PFSK-1 (cell line): Measurements from ENCODE around the gene CA12.

Experiments
- FOXP2 ChIP-seq: optimal IDR thresholded peaks from 2 replicates; pipeline ENCODE3; 2011; ENCODE audit warnings: borderline replicate concordance, control low read depth, inconsistent platforms; ENCODE audit not compliant: insufficient read depth; ENCODE audit errors: extremely low read length, extremely low read depth
- POLR2AphosphoS5 ChIP-seq: IDR thresholded peaks from 2 replicates; pipeline ENCODE4 v1.6.1; 2012; ENCODE audit warnings: low read depth, mild to moderate bottlenecking, control low read depth, low read length, moderate library complexity
- SIN3A ChIP-seq: IDR thresholded peaks from 2 replicates; pipeline ENCODE4 v1.6.1; 2012; ENCODE audit warnings: mild to moderate bottlenecking, low read length, moderate library complexity, borderline replicate concordance; ENCODE audit not compliant: insufficient read depth
- TAF1 ChIP-seq: IDR thresholded peaks from 2 replicates; pipeline ENCODE4 v1.6.1; 2012; ENCODE audit warnings: low read length, control low read depth, borderline replicate concordance; ENCODE audit not compliant: insufficient read depth
- TF ChIP-seq, protein P1 (sequence below), 2 experiments: IDR thresholded peaks; 2 replicates each; pipeline versions ENCODE4 v1.6.1 to v1.8.0; 2011 to 2012; ENCODE audit warnings: low read depth in 2 of 2, low read length in 2 of 2, control low read depth in 1 of 2, inconsistent platforms in 1 of 2, mild to moderate bottlenecking in 1 of 2, moderate library complexity in 1 of 2; ENCODE audit not compliant: insufficient read depth in 1 of 2

Gene CA12

DNA sequence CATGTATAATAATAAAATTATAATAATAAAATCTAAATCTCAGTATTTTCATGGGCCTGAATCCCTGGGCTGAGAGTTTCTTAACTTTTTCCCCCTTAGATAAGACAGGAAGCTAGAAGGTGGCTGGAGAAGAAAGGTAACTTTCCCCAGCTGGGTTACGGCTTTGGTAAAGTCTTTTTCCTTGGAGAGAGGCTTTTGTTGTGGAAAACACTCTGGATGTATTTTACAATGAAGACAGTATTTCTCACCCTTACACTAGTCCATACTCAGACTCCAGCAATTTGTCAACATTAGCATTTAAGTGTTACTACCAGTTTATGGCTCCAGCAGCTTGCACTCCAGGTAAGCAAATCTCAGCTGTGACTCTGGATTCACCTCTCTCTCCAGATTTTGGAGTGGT, 69.4 kb downstream of the CA12 start:
- TF ChIP-seq TAF1 (no peak), SIN3A (no peak), POLR2AphosphoS5 (no peak), FOXP2 (no peak)
- TF ChIP-seq, protein P1, sequence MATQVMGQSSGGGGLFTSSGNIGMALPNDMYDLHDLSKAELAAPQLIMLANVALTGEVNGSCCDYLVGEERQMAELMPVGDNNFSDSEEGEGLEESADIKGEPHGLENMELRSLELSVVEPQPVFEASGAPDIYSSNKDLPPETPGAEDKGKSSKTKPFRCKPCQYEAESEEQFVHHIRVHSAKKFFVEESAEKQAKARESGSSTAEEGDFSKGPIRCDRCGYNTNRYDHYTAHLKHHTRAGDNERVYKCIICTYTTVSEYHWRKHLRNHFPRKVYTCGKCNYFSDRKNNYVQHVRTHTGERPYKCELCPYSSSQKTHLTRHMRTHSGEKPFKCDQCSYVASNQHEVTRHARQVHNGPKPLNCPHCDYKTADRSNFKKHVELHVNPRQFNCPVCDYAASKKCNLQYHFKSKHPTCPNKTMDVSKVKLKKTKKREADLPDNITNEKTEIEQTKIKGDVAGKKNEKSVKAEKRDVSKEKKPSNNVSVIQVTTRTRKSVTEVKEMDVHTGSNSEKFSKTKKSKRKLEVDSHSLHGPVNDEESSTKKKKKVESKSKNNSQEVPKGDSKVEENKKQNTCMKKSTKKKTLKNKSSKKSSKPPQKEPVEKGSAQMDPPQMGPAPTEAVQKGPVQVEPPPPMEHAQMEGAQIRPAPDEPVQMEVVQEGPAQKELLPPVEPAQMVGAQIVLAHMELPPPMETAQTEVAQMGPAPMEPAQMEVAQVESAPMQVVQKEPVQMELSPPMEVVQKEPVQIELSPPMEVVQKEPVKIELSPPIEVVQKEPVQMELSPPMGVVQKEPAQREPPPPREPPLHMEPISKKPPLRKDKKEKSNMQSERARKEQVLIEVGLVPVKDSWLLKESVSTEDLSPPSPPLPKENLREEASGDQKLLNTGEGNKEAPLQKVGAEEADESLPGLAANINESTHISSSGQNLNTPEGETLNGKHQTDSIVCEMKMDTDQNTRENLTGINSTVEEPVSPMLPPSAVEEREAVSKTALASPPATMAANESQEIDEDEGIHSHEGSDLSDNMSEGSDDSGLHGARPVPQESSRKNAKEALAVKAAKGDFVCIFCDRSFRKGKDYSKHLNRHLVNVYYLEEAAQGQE (IDR thresholded peaks at IDR 0.05; ENCODE audit: insufficient read depth in 1 of 2, low read depth in 2 of 2, low read length in 2 of 2): no peak

DNA sequence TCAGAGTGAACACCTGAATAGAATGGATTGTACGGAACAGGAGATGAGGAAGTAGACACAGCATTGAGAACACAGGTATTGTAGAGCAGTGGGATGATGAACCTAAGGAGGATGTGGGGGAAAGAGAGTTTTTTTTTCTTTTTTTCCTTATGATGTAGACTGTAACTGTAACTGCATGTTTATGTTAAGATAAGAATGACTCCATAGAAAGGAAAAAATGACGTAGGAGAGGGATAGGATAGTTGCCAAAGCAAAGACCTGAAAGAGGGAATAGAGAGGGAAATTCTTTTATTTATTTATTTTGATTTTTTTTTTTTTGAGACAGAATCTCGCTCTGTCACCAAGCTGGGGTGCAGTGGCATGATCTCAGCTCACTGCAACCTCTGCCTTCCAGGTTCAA, 71.0 kb downstream of the CA12 start:
- no peak for TF ChIP-seq SIN3A
- no peak for TF ChIP-seq POLR2AphosphoS5
- no peak for TF ChIP-seq TAF1
- TF ChIP-seq FOXP2: no peak
- TF ChIP-seq, protein P1 (IDR thresholded peaks at IDR 0.05; ENCODE audit: insufficient read depth in 1 of 2, low read depth in 2 of 2, low read length in 2 of 2): no peak

DNA sequence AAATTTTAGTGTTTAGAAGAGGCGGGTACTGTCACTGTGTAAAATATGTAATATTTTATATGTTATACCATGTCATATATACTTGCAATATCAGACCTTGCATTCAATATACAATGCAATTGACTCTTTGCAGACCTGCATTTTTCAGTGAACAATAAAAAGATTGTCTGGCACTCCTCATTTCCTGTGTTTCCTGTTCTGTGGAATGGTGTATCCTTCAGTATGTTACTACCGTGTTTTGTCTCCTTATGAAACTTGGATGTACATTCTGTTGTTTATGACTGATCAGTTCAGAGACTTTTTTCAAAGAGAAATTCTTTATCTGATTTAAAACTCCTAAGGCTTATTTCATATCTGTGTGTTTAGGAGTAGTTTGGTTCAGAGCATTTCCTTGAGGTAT, 72.7 kb downstream of the CA12 start:
- TF ChIP-seq POLR2AphosphoS5 (no peak), FOXP2 (no peak), TAF1 (no peak), SIN3A (no peak)
- TF ChIP-seq, protein P1 (IDR thresholded peaks at IDR 0.05; ENCODE audit: insufficient read depth in 1 of 2, low read depth in 2 of 2, low read length in 2 of 2): no peak

DNA sequence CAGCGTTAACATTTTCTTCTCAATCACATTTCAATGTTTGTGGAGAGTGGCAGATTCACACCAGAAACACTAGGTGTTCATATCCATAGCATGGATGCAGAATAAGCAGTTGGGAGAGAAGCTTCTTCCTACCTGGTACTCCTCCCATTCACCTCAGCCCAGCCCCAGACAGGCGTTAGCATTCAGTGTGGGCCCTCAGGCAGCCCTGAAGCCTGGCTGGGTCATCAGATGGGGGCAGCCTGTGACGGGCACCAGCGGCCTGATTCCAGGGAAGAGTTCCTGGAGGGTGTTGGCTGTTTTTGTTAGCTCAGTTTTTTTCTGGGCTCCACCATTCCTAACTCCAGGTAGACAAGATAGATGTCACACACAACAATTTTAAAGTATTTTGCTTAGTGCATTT, 73.2 kb downstream of the CA12 start:
- no peak for TF ChIP-seq TAF1
- TF ChIP-seq, protein P1 (IDR thresholded peaks at IDR 0.05; ENCODE audit: insufficient read depth in 1 of 2, low read depth in 2 of 2, low read length in 2 of 2): no peak
- no peak for TF ChIP-seq POLR2AphosphoS5
- no peak for TF ChIP-seq SIN3A
- TF ChIP-seq FOXP2: no peak

DNA sequence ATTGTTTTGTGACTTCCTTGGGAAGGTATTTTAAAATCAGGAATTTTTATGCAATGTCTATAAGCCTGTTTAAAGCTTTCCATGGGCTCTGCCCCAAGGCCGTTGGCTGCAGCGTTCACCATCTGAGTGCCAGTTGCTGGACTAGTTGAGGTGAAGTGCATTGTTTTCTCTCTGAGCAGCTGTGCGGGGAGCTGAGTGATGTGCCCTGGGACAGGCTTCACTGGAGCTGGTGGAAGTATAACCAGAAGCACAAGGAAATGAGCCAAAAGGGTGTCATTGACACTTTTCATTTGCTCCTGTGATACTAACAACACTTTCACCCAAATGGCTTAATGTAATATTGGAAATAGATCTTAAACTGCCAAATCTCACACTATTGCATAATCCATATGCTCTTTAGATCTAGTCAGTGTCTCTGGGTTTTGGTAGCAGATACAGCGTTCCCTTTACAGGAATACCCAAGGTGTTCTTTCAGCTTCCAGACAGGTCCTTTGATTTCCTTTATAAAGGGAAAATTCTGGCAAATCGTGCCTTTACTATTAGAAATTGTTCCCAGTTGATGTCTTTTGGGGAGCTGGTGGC, 75.1 kb downstream of the CA12 start:
- TF ChIP-seq SIN3A: no peak
- no peak for TF ChIP-seq TAF1
- TF ChIP-seq FOXP2: no peak
- TF ChIP-seq, protein P1 (IDR thresholded peaks at IDR 0.05; ENCODE audit: insufficient read depth in 1 of 2, low read depth in 2 of 2, low read length in 2 of 2): no peak
- TF ChIP-seq POLR2AphosphoS5: no peak
